Measurements from ENCODE around the gene SMIM1.
"Not testable (repeated sequence)": the region's sequence is repeated elsewhere in the genome, so short reads cannot be mapped to it uniquely, and the experiment has no call there.

- TF ChIP-seq CTCF (IDR thresholded peaks at IDR 0.05 in 2 of 3, conservative IDR thresholded peaks at IDR 0.05 in 1 of 3; ENCODE audit: borderline replicate concordance in 1 of 3, insufficient read depth in 1 of 3, low read depth in 2 of 3, low read length in 2 of 3): peak; percentile 79 to 97 (median 96)
- not testable (repeated sequence) for TF ChIP-seq POLR2AphosphoS5 (IDR thresholded peaks at IDR 0.05; ENCODE audit: low read depth, low read length); ZNF274 (IDR thresholded peaks at IDR 0.05; ENCODE audit: low read depth, low read length); FOSL1 (IDR thresholded peaks at IDR 0.05; ENCODE audit: low read depth); SRF (IDR thresholded peaks at IDR 0.05; ENCODE audit: low read depth); JUND (IDR thresholded peaks at IDR 0.05); EZH2 (IDR thresholded peaks at IDR 0.05); SIN3A (IDR thresholded peaks at IDR 0.05; ENCODE audit: low read depth); POLR2A (IDR thresholded peaks at IDR 0.05; ENCODE audit: borderline replicate concordance, extremely low read depth, insufficient read depth, insufficient read length)
These were observed 48.0 kb upstream of the SMIM1 start for GRCh38 chr1:3724416-3725030.
